NT2/D1 (cell line): Measurements from ENCODE around the gene WNT4.

Experiments
- SUZ12 ChIP-seq: IDR thresholded peaks from 2 replicates; pipeline ENCODE4 v1.6.1; 2011; ENCODE audit not compliant: insufficient read length, insufficient read depth; ENCODE audit errors: extremely low read depth
- YY1 ChIP-seq: IDR thresholded peaks from 2 replicates; pipeline ENCODE4 v1.6.1; 2011; ENCODE audit not compliant: insufficient read length, insufficient read depth

DNA sequence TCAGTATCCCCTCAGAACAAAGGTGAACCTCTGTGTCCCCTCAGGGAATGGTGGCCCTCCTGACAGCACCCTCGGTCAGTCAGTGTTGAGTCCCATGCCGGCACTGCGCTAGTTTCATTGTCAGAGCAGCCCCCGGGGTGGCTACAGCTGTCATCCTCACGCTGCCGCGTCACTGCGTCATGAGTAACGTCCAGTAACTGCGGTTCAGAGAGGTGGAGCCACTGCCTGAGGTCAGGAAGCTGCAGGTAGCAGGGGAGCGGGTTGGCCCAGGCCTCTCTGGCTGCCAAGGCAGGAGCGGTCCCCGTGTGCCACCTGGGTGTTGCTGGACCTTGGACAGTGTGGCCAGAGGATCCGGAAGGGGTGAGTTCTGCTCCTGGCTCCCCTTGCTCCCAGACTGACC, 20.2 kb upstream of the WNT4 start:
- TF ChIP-seq SUZ12: no peak
- no peak for TF ChIP-seq YY1
